ENCODE data around the gene SEMA6C. TPM values are rescaled to one million over a fixed set of nuclear protein-coding genes. Genes with fewer than 3 reads are reported as not detected.

Gene SEMA6C
- total and polyA plus RNA-seq, 2 of the 13 experiments (the other 11 are each of a cell fraction or from before 2014, with no cell fraction given), result 1.4 to 2.9 TPM

DNA sequence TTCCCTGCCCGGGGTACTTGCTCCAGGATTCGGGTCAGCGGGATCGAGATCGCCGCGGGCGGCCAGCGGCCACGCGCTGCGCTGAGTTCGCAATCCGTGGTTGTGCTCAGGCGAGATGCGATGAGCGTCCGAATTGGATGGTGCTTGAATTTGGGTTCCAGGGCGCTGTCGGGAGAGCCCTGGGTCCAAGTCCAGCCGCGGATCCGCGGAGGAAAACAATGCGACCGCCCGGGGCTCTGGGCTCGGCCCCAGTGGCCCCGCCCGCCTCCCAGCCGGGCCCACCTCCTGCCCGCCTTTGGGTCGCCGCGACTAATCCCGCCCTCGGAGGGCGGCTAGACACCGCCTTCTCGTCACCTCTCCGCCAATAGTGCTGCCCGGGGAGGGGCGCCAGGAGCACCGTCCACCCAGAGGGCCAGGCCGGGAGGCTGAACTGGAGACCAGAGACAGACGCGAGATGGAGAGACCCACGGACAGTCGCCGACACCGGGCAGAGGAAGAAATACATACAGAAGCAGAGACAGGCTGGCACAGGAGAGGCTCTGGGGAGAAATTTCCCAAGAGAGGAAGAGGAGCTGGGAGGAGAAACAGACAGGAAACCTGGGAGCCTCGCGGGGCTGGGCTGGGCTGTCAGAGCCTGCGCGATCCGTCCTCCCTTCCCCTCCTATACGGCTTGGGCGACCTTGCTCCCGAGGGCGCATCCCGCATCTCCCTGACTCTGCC, at the start of gene SEMA6C (continued):
- TF ChIP-seq LCORL (IDR thresholded peaks at IDR 0.05) (no peak), LCORL (CRISPR knock-in tag; IDR thresholded peaks at IDR 0.05) (peak; percentile 70; the same call in 1 of the 2 replicates), ZNF138 (CRISPR knock-in tag; IDR thresholded peaks at IDR 0.05; ENCODE audit: low read depth) (peak; percentile 9; the same call in 1 of the 2 replicates), ATRX (CRISPR knock-in tag; IDR thresholded peaks at IDR 0.05; ENCODE audit: borderline replicate concordance) (no peak), PPARG (CRISPR knock-in tag; conservative IDR thresholded peaks at IDR 0.05) (0 out of 2 replicates have a peak, but pooled peaks have one; percentile 40), GATAD1 (CRISPR knock-in tag; IDR thresholded peaks at IDR 0.05) (peak; percentile 29; the same call in 1 of the 2 replicates), KDM4B (CRISPR knock-in tag; IDR thresholded peaks at IDR 0.05) (no peak; the same call in 1 of the 2 replicates), SALL2 (CRISPR knock-in tag; IDR thresholded peaks at IDR 0.05) (0 out of 2 replicates have a peak, but pooled peaks have one; percentile 56), ZC3H13 (CRISPR knock-in tag; IDR thresholded peaks at IDR 0.05) (no peak), SNAPC2 (CRISPR knock-in tag; IDR thresholded peaks at IDR 0.05) (no peak), MED8 (CRISPR knock-in tag; IDR thresholded peaks at IDR 0.05; ENCODE audit: insufficient replicate concordance) (peak; percentile 62), AKAP8 (CRISPR knock-in tag; IDR thresholded peaks at IDR 0.05) (0 out of 2 replicates have a peak, but pooled peaks have one; percentile 23), ZFP36L2 (CRISPR knock-in tag; IDR thresholded peaks at IDR 0.05) (0 out of 2 replicates have a peak, but pooled peaks have one; percentile 13), KLF9 (CRISPR knock-in tag; IDR thresholded peaks at IDR 0.05; ENCODE audit: low read depth) (0 out of 2 replicates have a peak, but pooled peaks have one; percentile 43), PRMT3 (CRISPR knock-in tag; IDR thresholded peaks at IDR 0.05; ENCODE audit: borderline replicate concordance, low read depth) (no peak), ZNF841 (CRISPR knock-in tag; IDR thresholded peaks at IDR 0.05; ENCODE audit: borderline replicate concordance) (no peak)
- TF ChIP-seq, protein P1, sequence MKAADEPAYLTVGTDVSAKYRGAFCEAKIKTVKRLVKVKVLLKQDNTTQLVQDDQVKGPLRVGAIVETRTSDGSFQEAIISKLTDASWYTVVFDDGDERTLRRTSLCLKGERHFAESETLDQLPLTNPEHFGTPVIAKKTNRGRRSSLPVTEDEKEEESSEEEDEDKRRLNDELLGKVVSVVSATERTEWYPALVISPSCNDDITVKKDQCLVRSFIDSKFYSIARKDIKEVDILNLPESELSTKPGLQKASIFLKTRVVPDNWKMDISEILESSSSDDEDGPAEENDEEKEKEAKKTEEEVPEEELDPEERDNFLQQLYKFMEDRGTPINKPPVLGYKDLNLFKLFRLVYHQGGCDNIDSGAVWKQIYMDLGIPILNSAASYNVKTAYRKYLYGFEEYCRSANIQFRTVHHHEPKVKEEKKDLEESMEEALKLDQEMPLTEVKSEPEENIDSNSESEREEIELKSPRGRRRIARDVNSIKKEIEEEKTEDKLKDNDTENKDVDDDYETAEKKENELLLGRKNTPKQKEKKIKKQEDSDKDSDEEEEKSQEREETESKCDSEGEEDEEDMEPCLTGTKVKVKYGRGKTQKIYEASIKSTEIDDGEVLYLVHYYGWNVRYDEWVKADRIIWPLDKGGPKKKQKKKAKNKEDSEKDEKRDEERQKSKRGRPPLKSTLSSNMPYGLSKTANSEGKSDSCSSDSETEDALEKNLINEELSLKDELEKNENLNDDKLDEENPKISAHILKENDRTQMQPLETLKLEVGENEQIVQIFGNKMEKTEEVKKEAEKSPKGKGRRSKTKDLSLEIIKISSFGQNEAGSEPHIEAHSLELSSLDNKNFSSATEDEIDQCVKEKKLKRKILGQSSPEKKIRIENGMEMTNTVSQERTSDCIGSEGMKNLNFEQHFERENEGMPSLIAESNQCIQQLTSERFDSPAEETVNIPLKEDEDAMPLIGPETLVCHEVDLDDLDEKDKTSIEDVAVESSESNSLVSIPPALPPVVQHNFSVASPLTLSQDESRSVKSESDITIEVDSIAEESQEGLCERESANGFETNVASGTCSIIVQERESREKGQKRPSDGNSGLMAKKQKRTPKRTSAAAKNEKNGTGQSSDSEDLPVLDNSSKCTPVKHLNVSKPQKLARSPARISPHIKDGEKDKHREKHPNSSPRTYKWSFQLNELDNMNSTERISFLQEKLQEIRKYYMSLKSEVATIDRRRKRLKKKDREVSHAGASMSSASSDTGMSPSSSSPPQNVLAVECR (CRISPR knock-in tag; IDR thresholded peaks at IDR 0.05; ENCODE audit: borderline replicate concordance), result peak; percentile 79
- TF ChIP-seq, protein P2, sequence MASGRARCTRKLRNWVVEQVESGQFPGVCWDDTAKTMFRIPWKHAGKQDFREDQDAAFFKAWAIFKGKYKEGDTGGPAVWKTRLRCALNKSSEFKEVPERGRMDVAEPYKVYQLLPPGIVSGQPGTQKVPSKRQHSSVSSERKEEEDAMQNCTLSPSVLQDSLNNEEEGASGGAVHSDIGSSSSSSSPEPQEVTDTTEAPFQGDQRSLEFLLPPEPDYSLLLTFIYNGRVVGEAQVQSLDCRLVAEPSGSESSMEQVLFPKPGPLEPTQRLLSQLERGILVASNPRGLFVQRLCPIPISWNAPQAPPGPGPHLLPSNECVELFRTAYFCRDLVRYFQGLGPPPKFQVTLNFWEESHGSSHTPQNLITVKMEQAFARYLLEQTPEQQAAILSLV (CRISPR knock-in tag; IDR thresholded peaks at IDR 0.05; ENCODE audit: borderline replicate concordance), result peak; percentile 45; the same call in 1 of the 2 replicates
- TF ChIP-seq, protein P3, sequence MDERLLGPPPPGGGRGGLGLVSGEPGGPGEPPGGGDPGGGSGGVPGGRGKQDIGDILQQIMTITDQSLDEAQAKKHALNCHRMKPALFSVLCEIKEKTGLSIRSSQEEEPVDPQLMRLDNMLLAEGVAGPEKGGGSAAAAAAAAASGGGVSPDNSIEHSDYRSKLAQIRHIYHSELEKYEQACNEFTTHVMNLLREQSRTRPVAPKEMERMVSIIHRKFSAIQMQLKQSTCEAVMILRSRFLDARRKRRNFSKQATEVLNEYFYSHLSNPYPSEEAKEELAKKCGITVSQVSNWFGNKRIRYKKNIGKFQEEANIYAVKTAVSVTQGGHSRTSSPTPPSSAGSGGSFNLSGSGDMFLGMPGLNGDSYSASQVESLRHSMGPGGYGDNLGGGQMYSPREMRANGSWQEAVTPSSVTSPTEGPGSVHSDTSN (CRISPR knock-in tag; IDR thresholded peaks at IDR 0.05), result no peak
- TF ChIP-seq, protein P4, sequence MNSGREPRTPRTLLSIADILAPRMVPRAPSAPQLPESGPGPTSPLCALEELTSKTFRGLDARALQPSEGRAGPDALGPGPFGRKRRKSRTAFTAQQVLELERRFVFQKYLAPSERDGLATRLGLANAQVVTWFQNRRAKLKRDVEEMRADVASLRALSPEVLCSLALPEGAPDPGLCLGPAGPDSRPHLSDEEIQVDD (CRISPR knock-in tag; IDR thresholded peaks at IDR 0.05; ENCODE audit: borderline replicate concordance), result no peak
- TF ChIP-seq, protein P5, sequence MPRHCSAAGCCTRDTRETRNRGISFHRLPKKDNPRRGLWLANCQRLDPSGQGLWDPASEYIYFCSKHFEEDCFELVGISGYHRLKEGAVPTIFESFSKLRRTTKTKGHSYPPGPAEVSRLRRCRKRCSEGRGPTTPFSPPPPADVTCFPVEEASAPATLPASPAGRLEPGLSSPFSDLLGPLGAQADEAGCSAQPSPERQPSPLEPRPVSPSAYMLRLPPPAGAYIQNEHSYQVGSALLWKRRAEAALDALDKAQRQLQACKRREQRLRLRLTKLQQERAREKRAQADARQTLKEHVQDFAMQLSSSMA (CRISPR knock-in tag; IDR thresholded peaks at IDR 0.05), result peak; percentile 43; the same call in 1 of the 2 replicates
